ENCODE results near the gene THTPA.

DNA sequence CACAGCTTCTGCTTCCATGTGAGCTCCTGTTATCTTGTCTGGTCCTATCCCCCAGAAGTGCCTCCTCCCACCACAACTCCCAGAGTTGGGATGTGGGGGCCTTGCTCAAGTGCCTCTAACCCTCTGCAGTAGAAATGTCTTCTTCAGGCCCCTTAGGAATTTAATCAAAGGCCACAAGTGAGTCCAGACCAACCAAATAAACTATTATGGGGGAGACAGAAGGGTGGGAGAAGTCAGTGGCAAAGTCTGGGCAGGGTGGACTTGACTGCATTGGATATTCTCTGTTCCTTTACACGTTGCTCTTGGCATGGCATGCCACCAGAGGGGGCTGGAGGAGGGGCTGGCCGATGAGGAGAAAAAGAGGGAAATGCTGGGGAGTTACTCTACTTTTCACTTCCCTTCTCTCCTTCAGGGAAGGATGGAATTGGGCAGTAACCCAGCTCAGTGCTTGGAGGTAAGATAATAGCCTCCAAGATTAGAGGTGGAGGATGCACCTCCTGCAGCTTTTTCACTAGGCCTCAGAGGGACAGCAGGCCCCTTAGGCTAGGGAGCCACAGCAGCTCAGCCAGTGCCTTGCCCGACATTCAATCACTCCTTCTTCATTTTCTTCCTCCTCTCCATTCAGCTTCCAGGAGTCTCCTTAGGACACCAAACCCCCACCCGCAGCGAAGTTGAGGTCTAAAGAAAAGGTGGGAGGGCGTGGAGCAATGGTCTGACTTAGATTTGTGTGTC, 12.7 kb downstream of the THTPA start:
- no peak for TF ChIP-seq ZNF703 (CRISPR knock-in tag; IDR thresholded peaks at IDR 0.05; ENCODE audit: borderline replicate concordance)
- TF ChIP-seq PRMT3 (CRISPR knock-in tag; IDR thresholded peaks at IDR 0.05; ENCODE audit: borderline replicate concordance, low read depth): no peak
- TF ChIP-seq, protein P1, sequence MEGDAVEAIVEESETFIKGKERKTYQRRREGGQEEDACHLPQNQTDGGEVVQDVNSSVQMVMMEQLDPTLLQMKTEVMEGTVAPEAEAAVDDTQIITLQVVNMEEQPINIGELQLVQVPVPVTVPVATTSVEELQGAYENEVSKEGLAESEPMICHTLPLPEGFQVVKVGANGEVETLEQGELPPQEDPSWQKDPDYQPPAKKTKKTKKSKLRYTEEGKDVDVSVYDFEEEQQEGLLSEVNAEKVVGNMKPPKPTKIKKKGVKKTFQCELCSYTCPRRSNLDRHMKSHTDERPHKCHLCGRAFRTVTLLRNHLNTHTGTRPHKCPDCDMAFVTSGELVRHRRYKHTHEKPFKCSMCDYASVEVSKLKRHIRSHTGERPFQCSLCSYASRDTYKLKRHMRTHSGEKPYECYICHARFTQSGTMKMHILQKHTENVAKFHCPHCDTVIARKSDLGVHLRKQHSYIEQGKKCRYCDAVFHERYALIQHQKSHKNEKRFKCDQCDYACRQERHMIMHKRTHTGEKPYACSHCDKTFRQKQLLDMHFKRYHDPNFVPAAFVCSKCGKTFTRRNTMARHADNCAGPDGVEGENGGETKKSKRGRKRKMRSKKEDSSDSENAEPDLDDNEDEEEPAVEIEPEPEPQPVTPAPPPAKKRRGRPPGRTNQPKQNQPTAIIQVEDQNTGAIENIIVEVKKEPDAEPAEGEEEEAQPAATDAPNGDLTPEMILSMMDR (CRISPR knock-in tag; IDR thresholded peaks at IDR 0.05): peak; percentile 87
- no peak for TF ChIP-seq SNRNP70 (IDR thresholded peaks at IDR 0.05; ENCODE audit: low read depth, low read length)
- TF ChIP-seq SRSF1 (optimal IDR thresholded peaks at IDR 0.05; ENCODE audit: low read depth, low read length): no peak

Data from HepG2 (cell line).